Measurements from ENCODE around the gene PAK4.

- TF ChIP-seq ZNF274 (IDR thresholded peaks at IDR 0.05; ENCODE audit: low read depth, low read length) (no peak), YY1 (IDR thresholded peaks at IDR 0.05; ENCODE audit: insufficient read depth, insufficient read length) (no peak), SUZ12 (IDR thresholded peaks at IDR 0.05; ENCODE audit: extremely low read depth, insufficient read depth, insufficient read length) (no peak)
These were observed 964 bp downstream of the PAK4 start for GRCh38 chr19:39126312-39127187.
